BLaER1 (cell line): Measurements from ENCODE around the gene THBS3.
"Not testable (repeated sequence)": the region's sequence is repeated elsewhere in the genome, so short reads cannot be mapped to it uniquely, and the experiment has no call there.

Experiments used
- H3K27ac ChIP-seq: shearing (Covaris generic); formaldehyde crosslinking; 2 replicates; pipeline ENCODE4 v1.8.1; 2022
- H3K27me3 ChIP-seq: shearing (Covaris generic); formaldehyde crosslinking; 2 replicates; pipeline ENCODE4 v1.8.1; 2022
- H3K36me3 ChIP-seq: shearing (Covaris generic); formaldehyde crosslinking; 2 replicates; pipeline ENCODE4 v1.8.1; 2022
- H3K4me1 ChIP-seq: shearing (Covaris generic); formaldehyde crosslinking; 2 replicates; pipeline ENCODE4 v1.8.1; 2022
- H3K4me2 ChIP-seq: shearing (Covaris generic); formaldehyde crosslinking; 2 replicates; pipeline ENCODE4 v1.8.1; 2022
- H3K4me3 ChIP-seq: shearing (Covaris generic); formaldehyde crosslinking; 2 replicates; pipeline ENCODE4 v1.8.1; 2022
- H3K9ac ChIP-seq: shearing (Covaris generic); formaldehyde crosslinking; 2 replicates; pipeline ENCODE4 v1.8.1; 2022
- H3K9me3 ChIP-seq: shearing (Covaris generic); formaldehyde crosslinking; 2 replicates; pipeline ENCODE4 v1.8.1; 2022
- H4K20me1 ChIP-seq: shearing (Covaris generic); formaldehyde crosslinking; 2 replicates; pipeline ENCODE4 v1.8.1; 2022
- Cebpa-rat ChIP-seq: shearing (Covaris generic); IDR thresholded peaks from 2 replicates; pipeline ENCODE4 v1.8.1; 2022

The THBS3 gene

DNA sequence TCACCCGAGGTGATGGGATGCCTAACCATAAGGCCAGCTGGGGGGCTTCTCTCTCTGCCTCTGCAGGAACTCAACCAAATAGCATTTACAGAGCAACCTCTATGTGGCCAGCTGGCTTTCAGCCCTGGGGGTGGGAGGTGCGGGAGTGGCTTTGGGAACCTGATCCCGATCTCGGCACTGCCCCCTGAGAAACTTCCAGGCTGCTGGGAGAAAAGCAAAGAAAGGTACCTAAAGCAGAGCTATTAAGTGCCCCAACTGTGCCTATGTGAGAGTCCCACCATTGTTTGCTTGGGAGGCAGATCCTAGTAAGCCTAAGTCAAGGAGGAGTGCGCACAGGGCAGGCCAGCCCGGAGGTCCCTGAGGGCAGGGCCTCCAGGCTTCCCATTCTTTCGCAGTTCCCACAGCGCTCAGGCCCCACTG lies 41.6 kb downstream of the THBS3 start:
- peaks cover 34% of the 10 kb centered on the region for H3K4me1 ChIP-seq
- peak overlapping the region; percentile 84 for H3K9ac ChIP-seq
- peak overlapping the region; percentile 57 for H3K4me3 ChIP-seq
- peaks cover 27% of the 10 kb centered on the region for H3K36me3 ChIP-seq
- H3K27me3 ChIP-seq: no peaks in the 10 kb centered on the region
- no peak for TF ChIP-seq Cebpa-rat
- H3K4me2 ChIP-seq: peak overlapping the region; percentile 81
- peaks cover 8% of the 10 kb centered on the region; the same call in 1 of the 2 replicates for H3K9me3 ChIP-seq
- H4K20me1 ChIP-seq: no peaks in the 10 kb centered on the region
- peak overlapping the region; percentile 98 for H3K27ac ChIP-seq

DNA sequence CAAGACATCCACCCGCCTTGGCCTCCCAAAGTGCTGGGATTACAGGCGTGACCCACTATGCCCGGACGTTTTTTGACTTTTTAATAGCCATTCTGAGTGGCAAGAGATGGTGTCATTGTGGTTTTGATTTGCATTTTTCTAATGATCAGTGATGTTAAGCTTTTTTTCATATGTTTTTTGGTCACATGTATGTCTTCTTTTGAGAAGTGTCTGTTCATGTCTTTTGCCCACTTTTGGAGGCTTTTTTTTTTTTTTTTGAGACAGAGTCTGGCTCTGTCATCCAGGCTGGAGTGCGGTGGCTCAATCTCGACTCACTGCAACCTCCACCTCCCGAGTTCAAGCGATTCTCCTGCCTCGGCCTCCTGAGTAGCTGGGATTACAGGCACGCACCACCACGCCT lies 43.1 kb downstream of the THBS3 start:
- H3K9me3 ChIP-seq, H4K20me1 ChIP-seq, H3K9ac ChIP-seq, H3K27me3 ChIP-seq, H3K4me3 ChIP-seq, H3K27ac ChIP-seq, H3K4me2 ChIP-seq: not testable (repeated sequence)
- peaks cover 13% of the 10 kb centered on the region for H3K36me3 ChIP-seq
- peaks cover 32% of the 10 kb centered on the region for H3K4me1 ChIP-seq

DNA sequence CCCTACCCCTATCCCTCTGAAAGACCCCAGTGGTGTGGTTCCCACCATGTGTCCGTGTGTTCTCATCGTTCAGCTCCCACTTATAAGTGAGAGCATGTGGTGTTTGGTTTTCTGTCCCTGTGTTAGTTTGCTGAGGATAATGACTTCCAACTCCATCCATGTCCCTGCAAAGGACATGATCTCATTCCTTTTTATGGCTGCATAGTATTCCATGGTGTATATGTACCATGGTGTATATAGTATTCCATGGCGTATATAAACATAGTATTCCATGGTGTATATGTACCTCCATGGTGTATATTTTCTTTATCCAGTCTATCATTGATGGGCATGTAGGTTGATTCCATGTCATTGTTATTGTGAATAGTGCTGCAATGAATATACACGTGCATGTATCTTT lies 43.9 kb downstream of the THBS3 start:
- H3K27ac ChIP-seq, H4K20me1 ChIP-seq, H3K36me3 ChIP-seq, H3K4me3 ChIP-seq, H3K9ac ChIP-seq, H3K9me3 ChIP-seq, H3K4me2 ChIP-seq, H3K27me3 ChIP-seq: not testable (repeated sequence)
- H3K4me1 ChIP-seq: peaks cover 32% of the 10 kb centered on the region

DNA sequence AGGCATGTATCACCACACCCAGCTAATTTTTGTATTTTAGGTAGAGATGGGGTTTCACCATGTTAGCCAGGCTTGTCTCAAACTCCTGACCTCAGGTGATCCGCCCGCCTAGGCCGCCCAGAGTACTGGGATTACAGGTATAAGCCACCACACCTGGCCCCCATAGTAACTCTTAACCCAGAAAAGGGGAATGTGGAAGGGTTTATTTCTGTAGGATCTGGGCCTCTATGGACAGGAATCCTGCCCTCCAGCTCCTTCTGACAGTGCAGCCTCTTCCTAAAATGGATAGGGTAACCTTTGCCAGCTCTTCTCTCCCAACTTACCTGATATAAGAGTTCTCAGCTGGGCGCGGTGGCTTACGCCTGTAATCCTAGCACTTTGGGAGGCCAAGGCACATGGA lies 45.1 kb downstream of the THBS3 start:
- not testable (repeated sequence) for H3K9me3 ChIP-seq, H3K4me3 ChIP-seq, H3K9ac ChIP-seq, H4K20me1 ChIP-seq, H3K4me2 ChIP-seq, H3K36me3 ChIP-seq, H3K27me3 ChIP-seq, H3K27ac ChIP-seq
- peaks cover 25% of the 10 kb centered on the region for H3K4me1 ChIP-seq

DNA sequence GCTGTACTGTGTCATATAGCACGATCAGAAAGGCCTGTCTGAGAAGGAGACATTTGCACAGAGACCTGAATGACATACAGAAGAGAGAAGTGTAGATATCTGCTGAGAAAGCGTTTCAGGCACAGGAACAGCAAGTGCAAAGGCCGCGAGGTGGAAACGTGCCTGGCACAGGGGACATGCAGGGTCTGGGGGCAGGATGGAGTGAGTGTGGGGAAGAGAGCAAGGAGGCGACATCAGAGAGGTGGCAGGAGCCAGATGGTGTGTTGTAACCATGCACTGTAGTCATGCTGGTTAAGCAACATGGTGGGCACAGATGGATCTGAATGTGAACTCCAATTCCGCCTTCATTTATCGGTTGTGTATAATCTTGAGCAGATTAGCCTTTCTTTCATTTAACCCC lies 47.6 kb downstream of the THBS3 start:
- Histone ChIP-seq H3K4me1 (peaks cover 4% of the 10 kb centered on the region), H3K4me3 (no peak overlapping the region)

DNA sequence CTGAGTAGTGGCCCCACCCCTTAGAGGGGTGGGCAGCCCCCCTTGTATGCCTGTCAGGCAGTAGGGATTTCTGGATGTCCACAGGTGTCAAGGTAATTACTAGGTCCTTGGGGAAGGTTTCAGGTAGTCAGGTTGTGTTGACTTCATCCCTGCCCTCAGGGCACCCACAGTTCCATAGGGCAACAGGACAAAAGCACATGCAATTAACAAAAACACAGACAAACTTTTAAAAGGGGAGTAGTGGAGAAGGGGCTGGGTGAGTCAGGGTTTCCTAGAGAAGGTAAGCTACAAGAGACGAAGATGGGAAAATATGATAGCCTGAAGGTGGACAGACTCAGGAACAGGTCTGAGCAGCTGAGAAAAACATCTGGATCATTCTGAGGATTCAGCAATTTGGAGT lies 48.7 kb downstream of the THBS3 start:
- Histone ChIP-seq H3K27ac (no peak overlapping the region), H3K4me3 (no peak overlapping the region), H4K20me1 (no peaks in the 10 kb centered on the region), H3K4me2 (no peak overlapping the region), H3K9ac (no peak overlapping the region), H3K36me3 (no peaks in the 10 kb centered on the region), H3K4me1 (no peaks in the 10 kb centered on the region), H3K27me3 (no peaks in the 10 kb centered on the region), H3K9me3 (no peaks in the 10 kb centered on the region)
- no peak for TF ChIP-seq Cebpa-rat

More for the DNA sequence above, 47.6 kb downstream of the THBS3 start:
- Histone ChIP-seq H3K27ac (no peak overlapping the region), H3K36me3 (no peaks in the 10 kb centered on the region), H3K9ac (no peak overlapping the region), H3K4me2 (no peak overlapping the region), H3K27me3 (no peaks in the 10 kb centered on the region), H4K20me1 (no peaks in the 10 kb centered on the region), H3K9me3 (peaks cover 8% of the 10 kb centered on the region; the same call in 1 of the 2 replicates)
- 0 out of 2 replicates have a peak, but pooled peaks have one; percentile 7 for TF ChIP-seq Cebpa-rat

DNA sequence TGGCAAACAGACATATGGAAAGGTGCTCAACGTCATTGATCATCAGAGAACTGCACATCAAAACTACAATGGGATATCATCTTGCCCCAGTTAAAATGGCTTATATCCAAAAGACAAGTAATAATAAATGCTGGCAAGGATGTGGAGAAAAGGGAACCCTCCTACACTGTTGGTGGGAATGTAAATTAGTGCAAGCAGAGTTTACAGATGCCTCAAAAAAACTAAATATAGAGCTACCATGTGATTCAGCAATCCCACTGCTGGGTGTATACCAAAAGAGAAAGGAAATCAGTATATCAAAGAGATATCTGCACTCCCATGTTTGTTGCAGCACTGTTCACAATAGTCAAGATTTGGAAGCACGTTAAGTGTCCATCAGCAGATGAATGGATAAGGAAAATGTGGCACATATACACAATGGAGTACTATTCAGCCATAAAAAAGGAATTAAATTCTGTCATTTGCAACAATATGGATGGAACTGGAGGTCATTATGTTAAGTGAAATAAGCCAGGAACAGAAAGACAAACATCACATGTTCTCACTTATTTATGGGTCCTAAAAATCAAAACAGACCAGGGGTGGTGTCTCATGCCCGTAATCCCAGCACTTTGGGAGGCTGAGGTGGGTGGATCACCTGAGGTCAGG lies 51.6 kb downstream of the THBS3 start:
- not testable (repeated sequence) for H4K20me1 ChIP-seq, H3K4me2 ChIP-seq, H3K9me3 ChIP-seq, H3K4me3 ChIP-seq, H3K36me3 ChIP-seq, H3K27me3 ChIP-seq, H3K27ac ChIP-seq, H3K4me1 ChIP-seq, H3K9ac ChIP-seq
